HG02759 (cell line): Measurements from ENCODE around the gene SELENOF.
"Not testable (repeated sequence)": the region's sequence is repeated elsewhere in the genome, so short reads cannot be mapped to it uniquely, and the experiment has no call there.

Experiments used
- ATAC-seq: cut with Tn5 transposase; IDR thresholded peaks from one replicate; pipeline ENCODE4 v1.9.1; 2021; ENCODE audit warnings: mild to moderate bottlenecking, moderate library complexity; ENCODE audit not compliant: unreplicated experiment

The SELENOF gene

GRCh38 chr1:86821956-86822355 is 92.0 kb downstream of the SELENOF start:
- no peak for ATAC-seq

- not testable (repeated sequence) for ATAC-seq
These were observed 94.0 kb downstream of the SELENOF start for GRCh38 chr1:86819970-86820369.

DNA sequence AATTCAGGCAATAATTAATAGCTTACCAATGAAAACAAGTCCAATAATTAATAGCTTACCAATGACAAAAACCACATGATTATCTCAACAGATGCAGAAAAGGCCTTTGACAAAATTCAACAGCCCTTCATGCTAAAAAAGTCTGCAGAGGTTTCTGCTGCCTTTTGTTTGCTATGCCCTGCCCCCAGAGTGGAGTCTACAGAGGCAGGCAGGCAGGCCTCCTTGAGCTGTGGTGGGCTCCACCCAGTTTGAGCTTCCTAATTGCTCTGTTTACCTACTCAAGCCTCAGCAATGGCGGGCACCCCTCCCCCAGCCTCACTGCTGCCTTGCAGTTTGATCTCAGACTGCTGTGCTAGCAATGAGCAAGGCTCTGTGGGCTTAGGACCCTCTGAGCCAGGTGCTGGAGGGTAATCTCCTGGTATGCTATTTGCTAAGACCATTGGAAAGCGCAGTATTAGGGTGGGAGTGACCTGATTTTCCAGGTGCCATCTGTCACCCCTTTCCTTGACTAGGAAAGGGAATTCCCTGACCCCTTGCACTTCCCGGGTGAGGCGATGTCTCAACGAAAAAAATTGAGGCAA is 96.6 kb downstream of the SELENOF start:
- ATAC-seq, result not testable (repeated sequence)

- ATAC-seq, result not testable (repeated sequence)
These were observed 99.8 kb downstream of the SELENOF start for GRCh38 chr1:86814118-86814517.
